ENCODE data around the gene HOXA9. TPM values are rescaled to one million over a fixed set of nuclear protein-coding genes. Genes with fewer than 3 reads are reported as not detected.

HOXA9 gene
- total and polyA plus RNA-seq, 2 experiments from 2014 or later, result not detected

DNA sequence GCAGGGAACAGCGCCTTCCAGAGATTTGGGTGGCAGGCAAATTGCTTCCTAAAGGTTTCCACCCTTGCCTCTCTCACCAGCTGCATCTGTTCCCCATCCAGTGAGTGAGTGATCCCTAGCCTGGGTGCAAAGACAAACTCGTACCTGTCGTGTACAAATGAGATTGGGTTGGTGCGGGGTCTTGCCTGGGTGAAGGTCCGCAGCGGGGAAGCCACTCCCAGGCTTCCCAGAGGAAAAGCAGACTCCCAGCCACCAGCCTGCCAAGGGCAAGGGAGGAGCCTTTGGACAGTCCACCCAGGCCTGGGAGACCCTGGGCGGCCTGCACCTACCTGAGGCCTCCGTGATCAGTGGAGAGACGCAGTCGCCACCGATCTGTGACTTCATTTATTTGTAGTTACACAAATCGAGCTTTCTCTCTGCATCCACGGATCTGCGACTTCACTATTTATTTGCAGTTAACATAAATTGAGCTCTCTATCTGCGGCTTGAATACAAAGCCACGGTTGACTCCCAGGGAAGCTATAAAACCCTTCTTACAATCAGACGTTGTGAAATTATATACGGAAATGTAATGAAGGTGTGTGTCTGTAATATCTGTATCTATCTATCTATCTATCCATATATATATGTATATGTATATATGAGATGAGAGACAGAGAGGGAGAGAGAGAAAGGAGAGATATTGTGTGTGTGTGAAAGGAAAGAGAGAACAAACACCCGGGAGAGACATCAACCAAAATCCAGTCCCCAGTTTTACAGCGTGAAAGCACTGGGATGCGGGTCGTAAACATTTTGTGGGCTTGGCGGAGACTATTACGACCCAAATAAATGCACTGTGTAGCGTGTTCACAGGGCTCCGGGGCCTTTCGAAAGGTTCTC is 5.8 kb downstream of the HOXA9 start:
- H3K27me3 ChIP-seq, result peaks cover 100% of the 10 kb centered on the region
- H3K4me1 ChIP-seq (ENCODE audit: low read depth), result no peaks in the 10 kb centered on the region
- H3K4me3 ChIP-seq, result no peak overlapping the region
- no peak for TF ChIP-seq CTCF (IDR thresholded peaks at IDR 0.05; ENCODE audit: low read depth, low read length)
- H3K27ac ChIP-seq, result no peak overlapping the region
- no peaks in the 10 kb centered on the region for H3K36me3 ChIP-seq
- no peaks in the 10 kb centered on the region for H3K9me3 ChIP-seq (ENCODE audit: low read depth)
- no peak for DNase-seq (ENCODE audit: low read depth in 1 of 2, low spot score in 1 of 2)

GRCh38 chr7:27158436-27159265 is 6.7 kb downstream of the HOXA9 start:
- Histone ChIP-seq H3K27ac (no peak overlapping the region), H3K27me3 (peaks cover 100% of the 10 kb centered on the region)

GRCh38 chr7:27157702-27158431 is 7.5 kb downstream of the HOXA9 start:
- Histone ChIP-seq H3K27me3 (peaks cover 100% of the 10 kb centered on the region), H3K4me3 (no peak overlapping the region), H3K4me1 (ENCODE audit: low read depth) (no peaks in the 10 kb centered on the region), H3K36me3 (no peaks in the 10 kb centered on the region), H3K9me3 (ENCODE audit: low read depth) (no peaks in the 10 kb centered on the region), H3K27ac (no peak overlapping the region)
- DNase-seq (ENCODE audit: low read depth in 1 of 2, low spot score in 1 of 2), result no peak
- no peak for TF ChIP-seq CTCF (IDR thresholded peaks at IDR 0.05; ENCODE audit: low read depth, low read length)

More at GRCh38 chr7:27158436-27159265, 6.7 kb downstream of the HOXA9 start:
- H3K4me3 ChIP-seq, result no peak overlapping the region
- no peak for DNase-seq (ENCODE audit: low read depth in 1 of 2, low spot score in 1 of 2)
- no peak for TF ChIP-seq CTCF (IDR thresholded peaks at IDR 0.05; ENCODE audit: low read depth, low read length)
- no peaks in the 10 kb centered on the region for H3K4me1 ChIP-seq (ENCODE audit: low read depth)
- no peaks in the 10 kb centered on the region for H3K36me3 ChIP-seq
- no peaks in the 10 kb centered on the region for H3K9me3 ChIP-seq (ENCODE audit: low read depth)

DNA sequence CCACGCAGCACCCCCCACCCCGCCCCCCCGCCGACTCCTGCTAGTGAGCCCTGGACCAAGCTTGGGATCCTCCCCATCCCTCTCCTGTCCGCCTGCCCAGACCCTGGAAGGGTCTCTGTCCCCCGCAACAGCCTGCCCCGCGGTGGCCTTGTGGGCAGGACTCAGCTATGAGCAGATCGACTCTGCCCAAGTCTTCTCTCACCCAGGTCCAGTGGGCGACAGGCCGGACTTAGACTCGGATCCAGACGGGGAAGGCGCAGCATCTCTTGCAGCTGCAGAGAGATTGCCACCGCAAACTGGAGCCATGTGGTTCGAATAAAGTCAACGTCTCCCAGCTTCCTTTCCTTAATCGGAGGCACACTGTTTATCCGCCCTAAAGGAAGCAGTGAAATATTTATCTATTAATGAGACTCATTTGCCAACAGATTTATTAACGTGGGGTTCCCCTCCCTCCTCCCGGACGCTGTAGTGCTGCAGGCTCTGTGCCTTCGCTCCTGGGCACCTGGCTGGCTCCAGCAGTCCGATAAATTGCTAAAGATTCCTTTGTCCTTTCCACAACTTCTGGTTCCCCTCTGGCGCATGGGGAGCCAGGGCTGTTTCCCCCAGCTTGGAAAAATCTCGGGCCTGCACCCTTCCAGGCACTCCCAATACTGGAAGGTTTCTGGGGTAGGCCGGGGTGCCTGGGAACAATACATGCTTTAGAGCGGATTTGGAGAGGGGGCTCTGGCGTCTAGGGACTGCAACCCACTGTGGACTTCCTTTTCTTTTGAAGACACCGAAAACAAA is 8.2 kb downstream of the HOXA9 start:
- Histone ChIP-seq H3K27me3 (peaks cover 100% of the 10 kb centered on the region), H3K9me3 (ENCODE audit: low read depth) (no peaks in the 10 kb centered on the region), H3K4me1 (ENCODE audit: low read depth) (no peaks in the 10 kb centered on the region), H3K27ac (no peak overlapping the region), H3K36me3 (no peaks in the 10 kb centered on the region), H3K4me3 (no peak overlapping the region)
- TF ChIP-seq CTCF (IDR thresholded peaks at IDR 0.05; ENCODE audit: low read depth, low read length), result no peak
- DNase-seq (ENCODE audit: low read depth in 1 of 2, low spot score in 1 of 2), result no peak

DNA sequence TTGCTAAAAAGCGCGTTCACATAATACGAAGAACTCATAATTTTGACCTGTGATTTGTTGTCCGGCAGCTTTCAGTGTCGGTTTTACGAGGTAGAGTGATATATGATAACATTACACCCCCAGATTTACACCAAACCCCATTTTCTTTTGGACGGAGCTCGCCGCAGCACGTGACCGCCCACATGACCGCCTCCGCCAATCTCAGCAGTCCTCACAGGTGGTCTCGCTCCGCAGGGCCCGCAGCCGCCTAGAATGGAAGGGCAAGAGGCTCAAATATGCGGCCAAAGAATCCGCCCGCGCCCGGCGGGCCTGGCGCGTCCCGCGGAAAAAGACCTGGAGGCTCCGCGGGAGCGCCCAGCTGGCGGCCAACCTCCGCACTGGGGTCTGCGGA is 8.8 kb downstream of the HOXA9 start, which contains the start of gene HOXA7:
HOXA7 (minus strand) TSS at position 168 of the 391 bp plus-strand sequence; CDS start at position 38, 130 bp downstream.
- peaks cover 100% of the 10 kb centered on the region for H3K27me3 ChIP-seq
- DNase-seq (ENCODE audit: low read depth in 1 of 2, low spot score in 1 of 2), result no peak
- no peaks in the 10 kb centered on the region for H3K36me3 ChIP-seq
- H3K4me1 ChIP-seq (ENCODE audit: low read depth), result no peaks in the 10 kb centered on the region
- no peaks in the 10 kb centered on the region for H3K9me3 ChIP-seq (ENCODE audit: low read depth)
- no peak within 1 kb of the TSS for H3K4me3 ChIP-seq
- no peak within 1 kb of the TSS for H3K27ac ChIP-seq
- TF ChIP-seq CTCF (IDR thresholded peaks at IDR 0.05; ENCODE audit: low read depth, low read length), result no peak
